OCI-LY1 (cell line): ENCODE results near the gene UQCRC2.

Source experiments
- H2AFZ ChIP-seq: fragments of 200-600 bp; sonication (generic), shearing (Covaris generic); 2 replicates; pipeline ENCODE4 v1.6.0; 2014; ENCODE audit warnings: antibody characterized with exemption, mild to moderate bottlenecking, low read length
- H3F3A ChIP-seq: fragments of 200-600 bp; sonication (generic), shearing (Covaris generic); 2 replicates; pipeline ENCODE4 v1.6.0; 2014; ENCODE audit warnings: mild to moderate bottlenecking, antibody characterized with exemption, low read length, moderate library complexity; ENCODE audit not compliant: insufficient read depth
- H3K27ac ChIP-seq: fragments of 200-600 bp; sonication (generic); 2 replicates; pipeline ENCODE4 v1.5.1; 2014; ENCODE audit warnings: low read length, mixed run types, mild to moderate bottlenecking, low read depth; ENCODE audit not compliant: poor library complexity, severe bottlenecking
- H3K27me3 ChIP-seq: fragments of 200-600 bp; sonication (generic); 2 replicates; pipeline ENCODE4 v1.6.0; 2014; ENCODE audit warnings: antibody characterized with exemption, mild to moderate bottlenecking, low read length, moderate library complexity; ENCODE audit not compliant: insufficient read depth
- H3K36me3 ChIP-seq: fragments of 200-600 bp; sonication (generic); 2 replicates; pipeline ENCODE4 v1.6.1; 2014; ENCODE audit warnings: mild to moderate bottlenecking, antibody characterized with exemption, low read length, moderate library complexity, mixed read lengths; ENCODE audit not compliant: insufficient read depth
- H3K4me1 ChIP-seq: fragments of 200-600 bp; sonication (generic); 2 replicates; pipeline ENCODE4 v1.5.1; 2014; ENCODE audit warnings: mild to moderate bottlenecking, low read length, moderate library complexity; ENCODE audit not compliant: insufficient read depth, severe bottlenecking
- H3K4me2 ChIP-seq: fragments of 200-600 bp; sonication (generic), shearing (Covaris generic); 2 replicates; pipeline ENCODE4 v1.6.1; 2014; ENCODE audit warnings: low read length
- H3K4me3 ChIP-seq: fragments of 200-600 bp; sonication (generic); 2 replicates; pipeline ENCODE4 v1.5.1; 2014; ENCODE audit warnings: low read length, low read depth, mild to moderate bottlenecking, mixed read lengths; ENCODE audit not compliant: poor library complexity, severe bottlenecking
- H3K79me2 ChIP-seq: fragments of 200-600 bp; shearing (Covaris generic); 2 replicates; pipeline ENCODE4 v1.6.1; 2016; ENCODE audit warnings: mixed run types, low read length, mixed read lengths; ENCODE audit not compliant: insufficient read depth
- H3K9ac ChIP-seq: fragments of 200-600 bp; sonication (generic), shearing (Covaris generic); 2 replicates; pipeline ENCODE4 v1.6.1; 2014; ENCODE audit warnings: mild to moderate bottlenecking, low read length, mixed read lengths
- H3K9me2 ChIP-seq: fragments of 200-600 bp; sonication (generic), shearing (Covaris generic); 2 replicates; pipeline ENCODE4 v1.6.1; 2014; ENCODE audit warnings: low read depth, mild to moderate bottlenecking, low read length, mixed read lengths
- H3K9me3 ChIP-seq: fragments of 200-600 bp; shearing (Covaris generic); 2 replicates; pipeline ENCODE4 v1.6.1; 2014; ENCODE audit warnings: low read length, mixed read lengths
- H4K20me1 ChIP-seq: fragments of 200-600 bp; sonication (generic), shearing (Covaris generic); 2 replicates; pipeline ENCODE4 v1.6.0; 2016; ENCODE audit warnings: mild to moderate bottlenecking, low read length; ENCODE audit not compliant: insufficient read depth
- EZH2 ChIP-seq: fragments of 200-600 bp; sonication (generic), shearing (Covaris generic); IDR thresholded peaks from 2 replicates; pipeline ENCODE4 v1.8.0; 2017; ENCODE audit warnings: borderline replicate concordance, mixed run types, mild to moderate bottlenecking, antibody characterized with exemption, low read length, moderate library complexity, mixed read lengths
- TF ChIP-seq, protein P1 (sequence below): fragments of 200-600 bp; sonication (generic), shearing (Covaris generic); IDR thresholded peaks from 2 replicates; pipeline ENCODE4 v1.5.1; 2017; ENCODE audit warnings: mild to moderate bottlenecking, antibody characterized with exemption, low read length, moderate library complexity, mixed read lengths

Gene UQCRC2

GRCh38 chr16:22029632-22030031, 76.5 kb downstream of the UQCRC2 start:
- no peaks in the 10 kb centered on the region; the same call in 1 of the 2 replicates for H3K9me3 ChIP-seq
- no peak overlapping the region for H2AFZ ChIP-seq
- no peak overlapping the region for H3K4me2 ChIP-seq
- no peaks in the 10 kb centered on the region for H3K9me2 ChIP-seq
- H3K27me3 ChIP-seq, result no peaks in the 10 kb centered on the region
- H3K9ac ChIP-seq, result no peak overlapping the region
- no peaks in the 10 kb centered on the region for H3K79me2 ChIP-seq
- peaks cover 16% of the 10 kb centered on the region for H3K4me1 ChIP-seq
- no peak overlapping the region for H3K27ac ChIP-seq
- TF ChIP-seq, protein P1, sequence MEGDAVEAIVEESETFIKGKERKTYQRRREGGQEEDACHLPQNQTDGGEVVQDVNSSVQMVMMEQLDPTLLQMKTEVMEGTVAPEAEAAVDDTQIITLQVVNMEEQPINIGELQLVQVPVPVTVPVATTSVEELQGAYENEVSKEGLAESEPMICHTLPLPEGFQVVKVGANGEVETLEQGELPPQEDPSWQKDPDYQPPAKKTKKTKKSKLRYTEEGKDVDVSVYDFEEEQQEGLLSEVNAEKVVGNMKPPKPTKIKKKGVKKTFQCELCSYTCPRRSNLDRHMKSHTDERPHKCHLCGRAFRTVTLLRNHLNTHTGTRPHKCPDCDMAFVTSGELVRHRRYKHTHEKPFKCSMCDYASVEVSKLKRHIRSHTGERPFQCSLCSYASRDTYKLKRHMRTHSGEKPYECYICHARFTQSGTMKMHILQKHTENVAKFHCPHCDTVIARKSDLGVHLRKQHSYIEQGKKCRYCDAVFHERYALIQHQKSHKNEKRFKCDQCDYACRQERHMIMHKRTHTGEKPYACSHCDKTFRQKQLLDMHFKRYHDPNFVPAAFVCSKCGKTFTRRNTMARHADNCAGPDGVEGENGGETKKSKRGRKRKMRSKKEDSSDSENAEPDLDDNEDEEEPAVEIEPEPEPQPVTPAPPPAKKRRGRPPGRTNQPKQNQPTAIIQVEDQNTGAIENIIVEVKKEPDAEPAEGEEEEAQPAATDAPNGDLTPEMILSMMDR, result no peak
- TF ChIP-seq EZH2, result no peak
- H3K4me3 ChIP-seq, result no peak overlapping the region
- no peaks in the 10 kb centered on the region for H3F3A ChIP-seq
- no peaks in the 10 kb centered on the region for H4K20me1 ChIP-seq
- H3K36me3 ChIP-seq, result peaks cover 12% of the 10 kb centered on the region

- no peak overlapping the region for H3K4me3 ChIP-seq
- H3K4me2 ChIP-seq, result no peak overlapping the region
- H3K9ac ChIP-seq, result no peak overlapping the region
- no peaks in the 10 kb centered on the region for H3K27me3 ChIP-seq
- no peaks in the 10 kb centered on the region; the same call in 1 of the 2 replicates for H3K9me3 ChIP-seq
- H3K9me2 ChIP-seq, result no peaks in the 10 kb centered on the region
- no peaks in the 10 kb centered on the region for H4K20me1 ChIP-seq
- H3K4me1 ChIP-seq, result peaks cover 22% of the 10 kb centered on the region
- H3K79me2 ChIP-seq, result no peaks in the 10 kb centered on the region
- H3K36me3 ChIP-seq, result peaks cover 12% of the 10 kb centered on the region
- no peak overlapping the region for H3K27ac ChIP-seq
- H3F3A ChIP-seq, result no peaks in the 10 kb centered on the region
- H2AFZ ChIP-seq, result no peak overlapping the region
- TF ChIP-seq, protein P1, result no peak
- no peak for TF ChIP-seq EZH2
These were observed 77.1 kb downstream of the UQCRC2 start for GRCh38 chr16:22030087-22030812.

DNA sequence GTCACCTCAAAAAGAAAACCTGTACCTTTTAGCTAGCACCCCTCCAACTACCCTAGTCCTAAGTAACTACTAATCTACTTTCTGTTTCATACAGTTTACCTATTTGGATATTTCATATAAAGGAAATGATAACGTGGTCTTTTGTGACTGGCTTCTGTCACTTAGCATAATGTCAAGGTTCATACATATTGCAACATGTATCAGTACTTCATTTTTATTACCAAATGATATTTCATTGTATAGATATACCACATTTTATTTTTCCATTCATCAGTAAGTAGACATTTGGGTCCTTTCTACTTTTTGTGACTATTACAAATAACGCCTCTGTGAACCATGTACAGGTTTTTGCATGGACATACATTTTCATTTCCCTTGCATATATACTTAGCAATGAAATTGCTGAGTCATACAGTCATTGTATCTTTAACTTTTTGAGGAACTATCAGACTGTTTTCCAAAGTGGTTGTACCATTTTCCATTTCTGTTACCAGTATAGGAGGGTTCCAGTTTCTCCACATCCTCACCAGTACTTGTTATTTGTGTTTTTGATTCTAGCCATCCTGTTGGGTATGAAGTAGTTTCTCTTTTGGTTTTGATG, 78.4 kb downstream of the UQCRC2 start:
- H3K4me2 ChIP-seq, result no peak overlapping the region

More for the DNA sequence above, 78.4 kb downstream of the UQCRC2 start:
- H3K4me3 ChIP-seq, result no peak overlapping the region
- H3K9me3 ChIP-seq, result no peaks in the 10 kb centered on the region; the same call in 1 of the 2 replicates
- no peak overlapping the region for H2AFZ ChIP-seq
- no peak overlapping the region for H3K9ac ChIP-seq
- H3K27me3 ChIP-seq, result no peaks in the 10 kb centered on the region
- H3K4me1 ChIP-seq, result peaks cover 21% of the 10 kb centered on the region
- peaks cover 12% of the 10 kb centered on the region for H3K36me3 ChIP-seq
- H3K27ac ChIP-seq, result no peak overlapping the region
- H3K79me2 ChIP-seq, result no peaks in the 10 kb centered on the region
- no peaks in the 10 kb centered on the region for H3F3A ChIP-seq
- no peak for TF ChIP-seq EZH2
- TF ChIP-seq, protein P1, result no peak
- H4K20me1 ChIP-seq, result no peaks in the 10 kb centered on the region
- H3K9me2 ChIP-seq, result no peaks in the 10 kb centered on the region
